HFF-Myc (cell line): ENCODE results near the gene CHST11.

Experiments
- DNase-seq: peaks from one replicate; pipeline ENCODE4 v3.0.0-alpha.2; 2011; ENCODE audit warnings: low read depth; ENCODE audit errors: extremely low read depth
- H3K4me3 ChIP-seq: replicated peaks from 2 replicates; pipeline ENCODE4 v1.5.1; 2011; ENCODE audit warnings: low read depth, mild to moderate bottlenecking, control low read depth, low read length
- TF ChIP-seq, protein P1 (sequence below): IDR thresholded peaks from 2 replicates; pipeline ENCODE4 v1.5.1; 2012; ENCODE audit warnings: mild to moderate bottlenecking, low read depth, low read length, control low read depth; ENCODE audit errors: missing control alignments

The CHST11 gene

GRCh38 chr12:104490186-104490585 lies 33.4 kb downstream of the CHST11 start:
- H3K4me3 ChIP-seq, result no peak overlapping the region
- DNase-seq, result no peak
- TF ChIP-seq, protein P1, sequence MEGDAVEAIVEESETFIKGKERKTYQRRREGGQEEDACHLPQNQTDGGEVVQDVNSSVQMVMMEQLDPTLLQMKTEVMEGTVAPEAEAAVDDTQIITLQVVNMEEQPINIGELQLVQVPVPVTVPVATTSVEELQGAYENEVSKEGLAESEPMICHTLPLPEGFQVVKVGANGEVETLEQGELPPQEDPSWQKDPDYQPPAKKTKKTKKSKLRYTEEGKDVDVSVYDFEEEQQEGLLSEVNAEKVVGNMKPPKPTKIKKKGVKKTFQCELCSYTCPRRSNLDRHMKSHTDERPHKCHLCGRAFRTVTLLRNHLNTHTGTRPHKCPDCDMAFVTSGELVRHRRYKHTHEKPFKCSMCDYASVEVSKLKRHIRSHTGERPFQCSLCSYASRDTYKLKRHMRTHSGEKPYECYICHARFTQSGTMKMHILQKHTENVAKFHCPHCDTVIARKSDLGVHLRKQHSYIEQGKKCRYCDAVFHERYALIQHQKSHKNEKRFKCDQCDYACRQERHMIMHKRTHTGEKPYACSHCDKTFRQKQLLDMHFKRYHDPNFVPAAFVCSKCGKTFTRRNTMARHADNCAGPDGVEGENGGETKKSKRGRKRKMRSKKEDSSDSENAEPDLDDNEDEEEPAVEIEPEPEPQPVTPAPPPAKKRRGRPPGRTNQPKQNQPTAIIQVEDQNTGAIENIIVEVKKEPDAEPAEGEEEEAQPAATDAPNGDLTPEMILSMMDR, result no peak

- no peak overlapping the region for H3K4me3 ChIP-seq
- DNase-seq, result no peak
- TF ChIP-seq, protein P1, result no peak
Observed at GRCh38 chr12:104490850-104491249, 34.1 kb downstream of the CHST11 start.

GRCh38 chr12:104493496-104493895 lies 36.7 kb downstream of the CHST11 start:
- DNase-seq, result no peak
- H3K4me3 ChIP-seq, result no peak overlapping the region
- TF ChIP-seq, protein P1, result no peak

DNA sequence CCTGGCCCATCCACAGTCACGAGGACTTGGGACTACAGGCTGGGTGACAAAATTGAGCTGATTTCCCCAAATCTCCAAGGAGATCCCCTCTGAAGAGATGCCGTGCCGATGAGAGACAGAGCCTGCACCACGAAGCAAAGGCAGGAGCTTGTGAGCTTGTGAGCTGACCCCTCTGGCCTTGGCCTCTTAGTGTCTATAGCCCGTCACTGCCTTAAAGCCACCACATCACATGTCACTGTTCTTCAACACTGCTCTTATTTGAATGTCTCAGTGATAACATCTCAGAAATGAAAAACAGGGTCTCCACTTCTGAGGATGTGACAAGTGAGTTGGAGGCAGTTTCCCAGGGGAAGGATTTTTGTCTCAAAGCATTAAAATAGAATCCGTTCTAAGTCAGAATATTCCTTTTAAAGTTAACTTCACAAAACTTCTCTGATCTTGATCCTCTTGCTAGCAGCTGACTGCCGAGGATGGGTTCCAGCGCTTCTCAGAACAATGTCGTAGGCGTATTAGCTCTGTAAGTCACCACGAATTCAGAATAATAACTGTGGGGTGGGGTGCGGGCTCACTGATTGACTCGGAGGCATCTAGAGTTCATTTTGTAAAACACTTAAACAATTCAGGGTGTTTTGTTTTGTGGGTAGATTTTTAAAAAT lies 37.5 kb downstream of the CHST11 start:
- TF ChIP-seq, protein P1, result no peak
- DNase-seq, result no peak
- H3K4me3 ChIP-seq, result no peak overlapping the region

- TF ChIP-seq, protein P1, result no peak
- no peak for DNase-seq
- no peak overlapping the region for H3K4me3 ChIP-seq
Observed at GRCh38 chr12:104494793-104495158, 38.0 kb downstream of the CHST11 start.

DNA sequence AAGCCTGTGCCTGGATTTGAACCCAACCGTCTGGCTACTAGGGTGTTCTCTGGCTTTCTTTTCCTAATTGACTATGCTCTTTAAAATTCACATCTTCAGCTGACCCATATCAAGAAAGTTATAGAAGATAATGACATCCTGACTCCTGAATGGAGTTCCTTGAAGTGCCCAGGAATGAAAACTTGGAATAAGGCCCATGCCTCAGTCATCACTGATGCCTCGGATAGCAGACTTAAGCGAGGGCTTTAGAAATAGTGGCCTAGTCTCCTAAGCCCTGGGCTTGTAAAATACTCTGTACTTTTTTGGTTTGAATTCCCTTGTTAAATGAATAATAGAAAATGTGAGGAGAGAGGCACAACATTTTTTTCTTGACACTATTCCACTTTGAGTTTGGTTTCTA lies 39.0 kb downstream of the CHST11 start:
- no peak for DNase-seq
- H3K4me3 ChIP-seq, result no peak overlapping the region
- TF ChIP-seq, protein P1, result no peak

GRCh38 chr12:104496336-104496735 lies 39.6 kb downstream of the CHST11 start:
- TF ChIP-seq, protein P1, result no peak
- no peak overlapping the region for H3K4me3 ChIP-seq
- DNase-seq, result no peak
